DOHH2 (cell line): ENCODE measurements around the gene NOTO.

ENCODE experiments used
- H3F3A ChIP-seq: fragments of 200-600 bp; sonication (generic), shearing (Covaris generic); 2 replicates; pipeline ENCODE4 v1.6.0; 2016; ENCODE audit warnings: antibody characterized with exemption, mild to moderate bottlenecking; ENCODE audit not compliant: control insufficient read depth, insufficient read depth
- H3K27ac ChIP-seq: fragments of 200-600 bp; sonication (generic); 2 replicates; pipeline ENCODE4 v1.5.1; 2014; ENCODE audit warnings: low read depth, mild to moderate bottlenecking, low read length, moderate library complexity
- H3K27me3 ChIP-seq: fragments of 200-600 bp; sonication (generic); 2 replicates; pipeline ENCODE4 v1.6.1; 2014; ENCODE audit warnings: mild to moderate bottlenecking, low read length, mixed read lengths; ENCODE audit not compliant: control insufficient read depth
- H3K36me3 ChIP-seq: fragments of 200-600 bp; sonication (generic); 2 replicates; pipeline ENCODE4 v1.6.1; 2014; ENCODE audit warnings: mild to moderate bottlenecking, low read length, moderate library complexity, mixed read lengths; ENCODE audit not compliant: control insufficient read depth
- H3K4me1 ChIP-seq: fragments of 200-600 bp; sonication (generic); 2 replicates; pipeline ENCODE4 v1.6.1; 2014; ENCODE audit warnings: mild to moderate bottlenecking, low read length, mixed read lengths; ENCODE audit not compliant: control insufficient read depth
- H3K4me2 ChIP-seq: fragments of 200-600 bp; sonication (generic); 2 replicates; pipeline ENCODE4 v1.6.0; 2014; ENCODE audit warnings: mild to moderate bottlenecking, low read length, moderate library complexity
- H3K4me3 ChIP-seq: fragments of 200-600 bp; sonication (generic); 2 replicates; pipeline ENCODE4 v1.5.1; 2014; ENCODE audit warnings: mild to moderate bottlenecking, low read length, mixed read lengths
- H3K79me2 ChIP-seq: fragments of 200-600 bp; sonication (generic); 2 replicates; pipeline ENCODE4 v1.6.1; 2014; ENCODE audit warnings: mild to moderate bottlenecking, low read length, mixed read lengths; ENCODE audit not compliant: control insufficient read depth
- H3K9me2 ChIP-seq: fragments of 200-600 bp; sonication (generic); replicated peaks from 2 replicates; pipeline ENCODE4 v1.6.1; 2014; ENCODE audit warnings: mild to moderate bottlenecking, low read length, mixed read lengths; ENCODE audit not compliant: control insufficient read depth
- H3K9me3 ChIP-seq: fragments of 200-600 bp; sonication (generic); 2 replicates; pipeline ENCODE4 v1.6.1; 2014; ENCODE audit warnings: antibody characterized with exemption, low read length, mixed read lengths; ENCODE audit not compliant: control insufficient read depth, insufficient read depth
- H4K20me1 ChIP-seq: fragments of 200-600 bp; sonication (generic); 2 replicates; pipeline ENCODE4 v1.6.0; 2014; ENCODE audit warnings: low read depth, mild to moderate bottlenecking, antibody characterized with exemption, low read length, moderate library complexity; ENCODE audit not compliant: control insufficient read depth, insufficient read depth
- CTCF ChIP-seq: fragments of 200-600 bp; sonication (generic); IDR thresholded peaks from one replicate; pipeline ENCODE4 v1.5.1; 2014; ENCODE audit warnings: antibody characterized with exemption, mild to moderate bottlenecking, low read depth, low read length; ENCODE audit not compliant: poor library complexity, severe bottlenecking
- EZH2phosphoT487 ChIP-seq: fragments of 200-600 bp; sonication (generic); IDR thresholded peaks from 2 replicates; pipeline ENCODE4 v1.6.1; 2017; ENCODE audit warnings: borderline replicate concordance, mild to moderate bottlenecking, antibody characterized with exemption, low read length, moderate library complexity, mixed read lengths

Gene NOTO

GRCh38 chr2:73238149-73238548 is 35.8 kb downstream of the NOTO start:
- TF ChIP-seq CTCF (no peak), EZH2phosphoT487 (no peak)
- H3K9me3 ChIP-seq: no peaks in the 10 kb centered on the region
- no peaks in the 10 kb centered on the region for H3K27me3 ChIP-seq
- H3K4me2 ChIP-seq: no peak overlapping the region
- no peak overlapping the region for H3K4me3 ChIP-seq
- no peak overlapping the region for H3K27ac ChIP-seq
- H4K20me1 ChIP-seq: peaks cover 41% of the 10 kb centered on the region
- peaks cover 94% of the 10 kb centered on the region for H3K79me2 ChIP-seq
- H3K9me2 ChIP-seq: no peaks in the 10 kb centered on the region
- H3K36me3 ChIP-seq: peaks cover 85% of the 10 kb centered on the region
- peaks cover 28% of the 10 kb centered on the region for H3K4me1 ChIP-seq
- no peaks in the 10 kb centered on the region for H3F3A ChIP-seq

- Histone ChIP-seq H3K4me1 (peaks cover 26% of the 10 kb centered on the region), H4K20me1 (peaks cover 41% of the 10 kb centered on the region), H3K9me2 (no peaks in the 10 kb centered on the region), H3K4me2 (no peak overlapping the region), H3K9me3 (no peaks in the 10 kb centered on the region), H3K4me3 (no peak overlapping the region), H3K27me3 (no peaks in the 10 kb centered on the region), H3F3A (no peaks in the 10 kb centered on the region), H3K79me2 (peaks cover 96% of the 10 kb centered on the region), H3K36me3 (peaks cover 93% of the 10 kb centered on the region), H3K27ac (no peak overlapping the region)
- TF ChIP-seq EZH2phosphoT487: no peak
- no peak for TF ChIP-seq CTCF
These were observed 36.6 kb downstream of the NOTO start for GRCh38 chr2:73238976-73239375.

GRCh38 chr2:73239776-73240175 is 37.4 kb downstream of the NOTO start:
- peaks cover 95% of the 10 kb centered on the region for H3K36me3 ChIP-seq
- H3K27me3 ChIP-seq: no peaks in the 10 kb centered on the region
- no peak overlapping the region for H3K27ac ChIP-seq
- H3K9me2 ChIP-seq: no peaks in the 10 kb centered on the region
- H3F3A ChIP-seq: no peaks in the 10 kb centered on the region
- TF ChIP-seq CTCF (no peak), EZH2phosphoT487 (no peak)
- peaks cover 38% of the 10 kb centered on the region for H4K20me1 ChIP-seq
- peaks cover 26% of the 10 kb centered on the region for H3K4me1 ChIP-seq
- H3K4me2 ChIP-seq: no peak overlapping the region
- no peak overlapping the region for H3K4me3 ChIP-seq
- H3K9me3 ChIP-seq: no peaks in the 10 kb centered on the region
- peaks cover 96% of the 10 kb centered on the region for H3K79me2 ChIP-seq
